Adrenal gland (tissue), 5 donors: ENCODE data around the gene OR51B2.

Experiments
- CTCF ChIP-seq, 6 experiments: fragments of 450-650 bp in 4 of 6; fragments of 200-600 bp in 2 of 6; sonication (generic) in 1 of 6; IDR thresholded peaks; 1 replicate in 5 of 6; 2 replicates in 1 of 6; pipeline versions ENCODE4 v1.5.1 to v1.8.0; 2016 to 2021; ENCODE audit warnings: antibody characterized with exemption in 6 of 6, mild to moderate bottlenecking in 2 of 6, moderate library complexity in 1 of 6
- POLR2A ChIP-seq, 2 donors: fragments of 450-650 bp; IDR thresholded peaks; one replicate each; pipeline ENCODE4 v1.6.1; 2017; ENCODE audit warnings: antibody characterized with exemption in 2 of 2, mild to moderate bottlenecking in 2 of 2, moderate library complexity in 1 of 2
- donor health status: DM: no; HTN: no; CAD: no.

- no peak for TF ChIP-seq CTCF (IDR thresholded peaks at IDR 0.05)
- TF ChIP-seq POLR2A (IDR thresholded peaks at IDR 0.05): no peak
Measured at GRCh38 chr11:5307256-5308019, 16.7 kb downstream of the OR51B2 start.
